DOHH2 (cell line): Measurements from ENCODE around the gene PALM.

Source experiments
- H3F3A ChIP-seq: fragments of 200-600 bp; sonication (generic), shearing (Covaris generic); 2 replicates; pipeline ENCODE4 v1.6.0; 2016; ENCODE audit warnings: antibody characterized with exemption, mild to moderate bottlenecking; ENCODE audit not compliant: control insufficient read depth, insufficient read depth
- H3K27ac ChIP-seq: fragments of 200-600 bp; sonication (generic); 2 replicates; pipeline ENCODE4 v1.5.1; 2014; ENCODE audit warnings: low read depth, mild to moderate bottlenecking, low read length, moderate library complexity
- H3K27me3 ChIP-seq: fragments of 200-600 bp; sonication (generic); 2 replicates; pipeline ENCODE4 v1.6.1; 2014; ENCODE audit warnings: mild to moderate bottlenecking, low read length, mixed read lengths; ENCODE audit not compliant: control insufficient read depth
- H3K36me3 ChIP-seq: fragments of 200-600 bp; sonication (generic); 2 replicates; pipeline ENCODE4 v1.6.1; 2014; ENCODE audit warnings: mild to moderate bottlenecking, low read length, moderate library complexity, mixed read lengths; ENCODE audit not compliant: control insufficient read depth
- H3K4me1 ChIP-seq: fragments of 200-600 bp; sonication (generic); 2 replicates; pipeline ENCODE4 v1.6.1; 2014; ENCODE audit warnings: mild to moderate bottlenecking, low read length, mixed read lengths; ENCODE audit not compliant: control insufficient read depth
- H3K4me2 ChIP-seq: fragments of 200-600 bp; sonication (generic); 2 replicates; pipeline ENCODE4 v1.6.0; 2014; ENCODE audit warnings: mild to moderate bottlenecking, low read length, moderate library complexity
- H3K4me3 ChIP-seq: fragments of 200-600 bp; sonication (generic); 2 replicates; pipeline ENCODE4 v1.5.1; 2014; ENCODE audit warnings: mild to moderate bottlenecking, low read length, mixed read lengths
- H3K79me2 ChIP-seq: fragments of 200-600 bp; sonication (generic); 2 replicates; pipeline ENCODE4 v1.6.1; 2014; ENCODE audit warnings: mild to moderate bottlenecking, low read length, mixed read lengths; ENCODE audit not compliant: control insufficient read depth
- H3K9me2 ChIP-seq: fragments of 200-600 bp; sonication (generic); replicated peaks from 2 replicates; pipeline ENCODE4 v1.6.1; 2014; ENCODE audit warnings: mild to moderate bottlenecking, low read length, mixed read lengths; ENCODE audit not compliant: control insufficient read depth
- H3K9me3 ChIP-seq: fragments of 200-600 bp; sonication (generic); 2 replicates; pipeline ENCODE4 v1.6.1; 2014; ENCODE audit warnings: antibody characterized with exemption, low read length, mixed read lengths; ENCODE audit not compliant: control insufficient read depth, insufficient read depth
- H4K20me1 ChIP-seq: fragments of 200-600 bp; sonication (generic); 2 replicates; pipeline ENCODE4 v1.6.0; 2014; ENCODE audit warnings: low read depth, mild to moderate bottlenecking, antibody characterized with exemption, low read length, moderate library complexity; ENCODE audit not compliant: control insufficient read depth, insufficient read depth
- CTCF ChIP-seq: fragments of 200-600 bp; sonication (generic); IDR thresholded peaks from one replicate; pipeline ENCODE4 v1.5.1; 2014; ENCODE audit warnings: antibody characterized with exemption, mild to moderate bottlenecking, low read depth, low read length; ENCODE audit not compliant: poor library complexity, severe bottlenecking
- EZH2phosphoT487 ChIP-seq: fragments of 200-600 bp; sonication (generic); IDR thresholded peaks from 2 replicates; pipeline ENCODE4 v1.6.1; 2017; ENCODE audit warnings: borderline replicate concordance, mild to moderate bottlenecking, antibody characterized with exemption, low read length, moderate library complexity, mixed read lengths

PALM gene

GRCh38 chr19:682678-683320, 25.9 kb upstream of the PALM start:
- Histone ChIP-seq H3F3A (0 out of 2 replicates have a peak, but pooled peaks cover 3% of the 10 kb centered on the region), H3K27me3 (no peaks in the 10 kb centered on the region), H3K4me2 (no peak overlapping the region), H3K4me3 (no peak overlapping the region), H3K36me3 (no peaks in the 10 kb centered on the region), H3K79me2 (peaks cover 5% of the 10 kb centered on the region; the same call in 1 of the 2 replicates), H3K9me2 (no peaks in the 10 kb centered on the region), H3K4me1 (peaks cover 13% of the 10 kb centered on the region), H3K9me3 (no peaks in the 10 kb centered on the region), H3K27ac (no peak overlapping the region), H4K20me1 (no peaks in the 10 kb centered on the region; the same call in 1 of the 2 replicates)
- TF ChIP-seq CTCF, result no peak
- TF ChIP-seq EZH2phosphoT487, result no peak

DNA sequence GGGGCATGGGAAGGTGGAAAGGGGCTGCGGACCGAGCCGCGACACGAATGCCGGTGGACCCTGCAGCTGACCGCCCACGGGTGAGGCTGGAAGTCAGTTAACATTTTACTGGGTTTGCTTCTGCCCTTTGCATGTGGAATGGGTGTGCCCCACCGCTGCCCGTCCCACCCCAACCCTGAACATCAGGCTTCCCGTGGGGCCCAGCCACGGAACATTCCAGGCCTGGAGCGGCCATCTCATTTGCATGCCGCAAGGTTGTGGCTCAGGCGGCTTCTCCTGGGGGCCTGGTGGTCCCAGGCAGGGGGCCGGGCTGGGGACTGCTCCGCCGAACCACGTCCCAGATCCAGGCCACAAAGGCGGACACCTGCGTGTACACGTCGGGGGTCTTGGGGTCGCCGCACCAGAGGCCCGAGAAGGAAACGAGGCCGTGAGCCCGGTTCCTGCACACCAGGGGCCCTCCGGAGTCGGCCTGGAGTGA, 23.2 kb upstream of the PALM start:
- Histone ChIP-seq H3K27ac (no peak overlapping the region), H4K20me1 (no peaks in the 10 kb centered on the region), H3K4me3 (no peak overlapping the region), H3K4me2 (no peak overlapping the region), H3K79me2 (no peaks in the 10 kb centered on the region), H3K27me3 (no peaks in the 10 kb centered on the region), H3K9me3 (no peaks in the 10 kb centered on the region), H3K4me1 (peaks cover 5% of the 10 kb centered on the region), H3K36me3 (no peaks in the 10 kb centered on the region), H3F3A (no peaks in the 10 kb centered on the region), H3K9me2 (no peaks in the 10 kb centered on the region)
- TF ChIP-seq CTCF, result no peak

- Histone ChIP-seq H4K20me1 (no peaks in the 10 kb centered on the region), H3F3A (no peaks in the 10 kb centered on the region), H3K9me2 (no peaks in the 10 kb centered on the region), H3K36me3 (no peaks in the 10 kb centered on the region), H3K27me3 (no peaks in the 10 kb centered on the region), H3K27ac (no peak overlapping the region), H3K4me1 (no peaks in the 10 kb centered on the region), H3K4me2 (no peak overlapping the region), H3K79me2 (no peaks in the 10 kb centered on the region), H3K9me3 (no peaks in the 10 kb centered on the region), H3K4me3 (no peak overlapping the region)
- TF ChIP-seq EZH2phosphoT487 (no peak), CTCF (no peak)
Measured at GRCh38 chr19:686589-687297, 22.0 kb upstream of the PALM start.
